Smooth muscle cell (in vitro differentiated cells): ENCODE measurements around the gene TRABD2A. TPM values are rescaled to one million over a fixed set of nuclear protein-coding genes. Genes with fewer than 3 reads are reported as not detected.
"Not testable (repeated sequence)": the region's sequence is repeated elsewhere in the genome, so short reads cannot be mapped to it uniquely, and the experiment has no call there.

Experiments used
- DNase-seq: peaks from one replicate; lab custom pipeline; 2025; ENCODE audit not compliant: unreplicated experiment; lab: John Stamatoyannopoulos, UW
- H2AFZ ChIP-seq: fragments of 200-600 bp; sonication (generic); 2 replicates; pipeline ENCODE4 v1.6.0; 2016; ENCODE audit warnings: antibody characterized with exemption, low read depth, mild to moderate bottlenecking
- H3F3A ChIP-seq: fragments of 200-600 bp; sonication (generic); 2 replicates; pipeline ENCODE4 v1.6.0; 2017; ENCODE audit warnings: antibody characterized with exemption, low read depth
- H3K27ac ChIP-seq: fragments of 200-600 bp; sonication (generic); 2 replicates; pipeline ENCODE4 v1.5.1; 2016; ENCODE audit warnings: low read depth, mild to moderate bottlenecking
- H3K27me3 ChIP-seq: fragments of 200-600 bp; sonication (generic); 2 replicates; pipeline ENCODE4 v1.6.1; 2016; ENCODE audit warnings: low read depth, mild to moderate bottlenecking
- H3K36me3 ChIP-seq: fragments of 200-600 bp; sonication (generic); 2 replicates; pipeline ENCODE4 v1.5.1; 2016; ENCODE audit warnings: low read depth
- H3K4me1 ChIP-seq: fragments of 200-600 bp; sonication (generic); 2 replicates; pipeline ENCODE4 v1.5.1; 2016; ENCODE audit warnings: low read depth
- H3K4me2 ChIP-seq: fragments of 200-600 bp; sonication (generic); 2 replicates; pipeline ENCODE4 v1.6.0; 2016; ENCODE audit warnings: mild to moderate bottlenecking
- H3K4me3 ChIP-seq: fragments of 200-600 bp; sonication (generic); 2 replicates; pipeline ENCODE4 v1.5.1; 2016; ENCODE audit warnings: mild to moderate bottlenecking
- H3K79me2 ChIP-seq: fragments of 200-600 bp; sonication (generic); 2 replicates; pipeline ENCODE4 v1.6.0; 2016; ENCODE audit warnings: low read depth, mild to moderate bottlenecking
- H3K9ac ChIP-seq: fragments of 200-600 bp; sonication (generic); 2 replicates; pipeline ENCODE4 v1.6.0; 2016; ENCODE audit warnings: low read depth
- H3K9me3 ChIP-seq: fragments of 200-600 bp; sonication (generic); replicated peaks from 2 replicates; pipeline ENCODE4 v1.5.1; 2016; ENCODE audit warnings: low read depth
- H4K20me1 ChIP-seq: fragments of 200-600 bp; sonication (generic); 2 replicates; pipeline ENCODE4 v1.6.0; 2016; ENCODE audit warnings: low read depth
- CTCF ChIP-seq: fragments of 200-600 bp; sonication (generic); IDR thresholded peaks from 2 replicates; pipeline ENCODE4 v1.5.1; 2017; ENCODE audit warnings: borderline replicate concordance, mild to moderate bottlenecking, antibody characterized with exemption; ENCODE audit not compliant: insufficient read depth, poor library complexity, severe bottlenecking
- WGBS: methylation state at CpG from one replicate; pipeline ENCODE4 v1.1.7; 2016; ENCODE audit warnings: low lambda C conversion rate; 5-methylcytosine and 5-hydroxymethylcytosine counted together
- polyA plus RNA-seq: library from polyadenylated mRNA; unstranded; fragments of >200 nt; fragmentation: Nextera tagmentation; extraction: Ambion mirVana; gene quantifications from 2 replicates; pipeline ENCODE4 v1.2.1, GENCODE V29; 2016
- total RNA-seq: library from RNA; depleted of rRNA; stranded (reverse); fragments of >200 nt; gene quantifications from 2 replicates; pipeline ENCODE4 v1.2.3, GENCODE V29; 2014

The TRABD2A gene
- total and polyA plus RNA-seq, 2 experiments from 2014 or later = 0.11 TPM; not detected in 1

GRCh38 chr2:84870306-84870705 is 10.6 kb downstream of the TRABD2A start:
- TF ChIP-seq CTCF = no peak
- Histone ChIP-seq H3K4me1 (no peaks in the 10 kb centered on the region), H3F3A (no peaks in the 10 kb centered on the region), H3K27ac (no peak overlapping the region), H3K9me3 (no peaks in the 10 kb centered on the region), H3K27me3 (peaks cover 9% of the 10 kb centered on the region), H3K9ac (no peak overlapping the region), H4K20me1 (no peaks in the 10 kb centered on the region), H3K79me2 (no peaks in the 10 kb centered on the region), H2AFZ (no peak overlapping the region), H3K4me3 (no peak overlapping the region), H3K4me2 (no peak overlapping the region), H3K36me3 (no peaks in the 10 kb centered on the region)
- WGBS = 91% methylated on average over 11 of the region's 11 CpGs
- DNase-seq = no peak

GRCh38 chr2:84868327-84868726 is 12.6 kb downstream of the TRABD2A start:
- not testable (repeated sequence) for H2AFZ ChIP-seq, H3K9me3 ChIP-seq, H3F3A ChIP-seq, H3K27ac ChIP-seq, H3K4me1 ChIP-seq, H3K79me2 ChIP-seq, H4K20me1 ChIP-seq, DNase-seq, H3K9ac ChIP-seq, H3K4me3 ChIP-seq, H3K27me3 ChIP-seq, H3K4me2 ChIP-seq, H3K36me3 ChIP-seq
- whole genome bisulfite sequencing = 92% methylated on average over 4 of the region's 4 CpGs

GRCh38 chr2:84866122-84866521 is 14.8 kb downstream of the TRABD2A start:
- peaks cover 9% of the 10 kb centered on the region for H3K27me3 ChIP-seq
- H3K4me1 ChIP-seq = no peaks in the 10 kb centered on the region
- DNase-seq = no peak
- H4K20me1 ChIP-seq = no peaks in the 10 kb centered on the region
- no peaks in the 10 kb centered on the region for H3K9me3 ChIP-seq
- TF ChIP-seq CTCF = no peak
- no peak overlapping the region for H3K4me2 ChIP-seq
- H3F3A ChIP-seq = no peaks in the 10 kb centered on the region
- no peak overlapping the region for H2AFZ ChIP-seq
- H3K27ac ChIP-seq = no peak overlapping the region
- no peaks in the 10 kb centered on the region for H3K79me2 ChIP-seq
- H3K4me3 ChIP-seq = no peak overlapping the region
- 90% methylated on average over 3 of the region's 3 CpGs for WGBS
- H3K36me3 ChIP-seq = no peaks in the 10 kb centered on the region
- H3K9ac ChIP-seq = no peak overlapping the region

- TF ChIP-seq CTCF = peak; percentile 34
Observed at GRCh38 chr2:84865181-84865783, 15.6 kb downstream of the TRABD2A start.

More at GRCh38 chr2:84865181-84865783, 15.6 kb downstream of the TRABD2A start:
- Histone ChIP-seq H3K36me3 (no peaks in the 10 kb centered on the region), H4K20me1 (no peaks in the 10 kb centered on the region), H2AFZ (no peak overlapping the region), H3K9me3 (no peaks in the 10 kb centered on the region), H3K4me2 (no peak overlapping the region), H3F3A (no peaks in the 10 kb centered on the region), H3K27ac (no peak overlapping the region), H3K9ac (no peak overlapping the region), H3K27me3 (peaks cover 5% of the 10 kb centered on the region), H3K4me3 (no peak overlapping the region), H3K4me1 (no peaks in the 10 kb centered on the region), H3K79me2 (no peaks in the 10 kb centered on the region)
- 86% methylated on average over 6 of the region's 6 CpGs for WGBS
- DNase-seq = no peak
